Measurements from ENCODE around the gene POLR3GL.

DNA sequence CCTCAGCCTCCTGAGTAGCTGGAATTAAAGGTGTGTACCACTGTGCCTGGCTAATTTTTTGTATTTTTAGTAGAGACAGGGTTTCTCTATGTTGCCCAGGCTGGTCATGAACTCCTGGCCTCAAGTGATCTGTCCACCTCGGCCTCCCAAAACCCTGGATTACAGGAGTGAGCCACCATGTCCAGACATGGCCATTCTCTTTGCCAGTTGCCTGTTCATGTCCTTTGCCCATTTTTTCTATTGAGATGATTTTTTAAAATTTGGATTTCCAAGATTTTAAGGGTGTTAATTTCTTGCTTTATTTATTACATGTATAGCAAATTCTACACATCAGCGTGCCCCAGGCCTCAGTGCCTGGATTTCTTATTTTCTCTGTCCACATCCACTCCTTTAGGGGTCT lies 2.8 kb downstream of the POLR3GL start:
- TF ChIP-seq YY1 (IDR thresholded peaks at IDR 0.05; ENCODE audit: low read depth) (no peak), CEBPB (IDR thresholded peaks at IDR 0.05) (no peak), EP300 (IDR thresholded peaks at IDR 0.05; ENCODE audit: borderline replicate concordance) (no peak), NFIC (IDR thresholded peaks at IDR 0.05) (no peak), RAD21 (IDR thresholded peaks at IDR 0.05; ENCODE audit: low read depth) (no peak), TAF1 (IDR thresholded peaks at IDR 0.05; ENCODE audit: low read depth) (no peak), FOXM1 (IDR thresholded peaks at IDR 0.05; ENCODE audit: borderline replicate concordance, low read depth) (no peak), CREB1 (IDR thresholded peaks at IDR 0.05; ENCODE audit: low read depth) (no peak), TCF12 (IDR thresholded peaks at IDR 0.05; ENCODE audit: low read depth) (no peak), TEAD4 (IDR thresholded peaks at IDR 0.05) (no peak), EGR1 (IDR thresholded peaks at IDR 0.05) (no peak)
- TF ChIP-seq, protein P1, sequence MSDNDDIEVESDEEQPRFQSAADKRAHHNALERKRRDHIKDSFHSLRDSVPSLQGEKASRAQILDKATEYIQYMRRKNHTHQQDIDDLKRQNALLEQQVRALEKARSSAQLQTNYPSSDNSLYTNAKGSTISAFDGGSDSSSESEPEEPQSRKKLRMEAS (IDR thresholded peaks at IDR 0.05), result no peak
- TF ChIP-seq, protein P2, sequence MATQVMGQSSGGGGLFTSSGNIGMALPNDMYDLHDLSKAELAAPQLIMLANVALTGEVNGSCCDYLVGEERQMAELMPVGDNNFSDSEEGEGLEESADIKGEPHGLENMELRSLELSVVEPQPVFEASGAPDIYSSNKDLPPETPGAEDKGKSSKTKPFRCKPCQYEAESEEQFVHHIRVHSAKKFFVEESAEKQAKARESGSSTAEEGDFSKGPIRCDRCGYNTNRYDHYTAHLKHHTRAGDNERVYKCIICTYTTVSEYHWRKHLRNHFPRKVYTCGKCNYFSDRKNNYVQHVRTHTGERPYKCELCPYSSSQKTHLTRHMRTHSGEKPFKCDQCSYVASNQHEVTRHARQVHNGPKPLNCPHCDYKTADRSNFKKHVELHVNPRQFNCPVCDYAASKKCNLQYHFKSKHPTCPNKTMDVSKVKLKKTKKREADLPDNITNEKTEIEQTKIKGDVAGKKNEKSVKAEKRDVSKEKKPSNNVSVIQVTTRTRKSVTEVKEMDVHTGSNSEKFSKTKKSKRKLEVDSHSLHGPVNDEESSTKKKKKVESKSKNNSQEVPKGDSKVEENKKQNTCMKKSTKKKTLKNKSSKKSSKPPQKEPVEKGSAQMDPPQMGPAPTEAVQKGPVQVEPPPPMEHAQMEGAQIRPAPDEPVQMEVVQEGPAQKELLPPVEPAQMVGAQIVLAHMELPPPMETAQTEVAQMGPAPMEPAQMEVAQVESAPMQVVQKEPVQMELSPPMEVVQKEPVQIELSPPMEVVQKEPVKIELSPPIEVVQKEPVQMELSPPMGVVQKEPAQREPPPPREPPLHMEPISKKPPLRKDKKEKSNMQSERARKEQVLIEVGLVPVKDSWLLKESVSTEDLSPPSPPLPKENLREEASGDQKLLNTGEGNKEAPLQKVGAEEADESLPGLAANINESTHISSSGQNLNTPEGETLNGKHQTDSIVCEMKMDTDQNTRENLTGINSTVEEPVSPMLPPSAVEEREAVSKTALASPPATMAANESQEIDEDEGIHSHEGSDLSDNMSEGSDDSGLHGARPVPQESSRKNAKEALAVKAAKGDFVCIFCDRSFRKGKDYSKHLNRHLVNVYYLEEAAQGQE (IDR thresholded peaks at IDR 0.05; ENCODE audit: low read depth), result no peak
